GM23248 (cell line): ENCODE data around the gene ANKS6.

Source experiments
- EZH2 ChIP-seq: fragments of 200-600 bp; sonication (generic); IDR thresholded peaks from 2 replicates; pipeline ENCODE4 v1.6.1; 2018; ENCODE audit warnings: antibody characterized with exemption, mild to moderate bottlenecking; ENCODE audit not compliant: insufficient read depth, poor library complexity, severe bottlenecking
- EZH2phosphoT487 ChIP-seq: fragments of 200-600 bp; sonication (generic); IDR thresholded peaks from 2 replicates; pipeline ENCODE4 v1.6.1; 2018; ENCODE audit warnings: antibody characterized with exemption, moderate library complexity, mild to moderate bottlenecking, low read depth; ENCODE audit not compliant: insufficient read depth

DNA sequence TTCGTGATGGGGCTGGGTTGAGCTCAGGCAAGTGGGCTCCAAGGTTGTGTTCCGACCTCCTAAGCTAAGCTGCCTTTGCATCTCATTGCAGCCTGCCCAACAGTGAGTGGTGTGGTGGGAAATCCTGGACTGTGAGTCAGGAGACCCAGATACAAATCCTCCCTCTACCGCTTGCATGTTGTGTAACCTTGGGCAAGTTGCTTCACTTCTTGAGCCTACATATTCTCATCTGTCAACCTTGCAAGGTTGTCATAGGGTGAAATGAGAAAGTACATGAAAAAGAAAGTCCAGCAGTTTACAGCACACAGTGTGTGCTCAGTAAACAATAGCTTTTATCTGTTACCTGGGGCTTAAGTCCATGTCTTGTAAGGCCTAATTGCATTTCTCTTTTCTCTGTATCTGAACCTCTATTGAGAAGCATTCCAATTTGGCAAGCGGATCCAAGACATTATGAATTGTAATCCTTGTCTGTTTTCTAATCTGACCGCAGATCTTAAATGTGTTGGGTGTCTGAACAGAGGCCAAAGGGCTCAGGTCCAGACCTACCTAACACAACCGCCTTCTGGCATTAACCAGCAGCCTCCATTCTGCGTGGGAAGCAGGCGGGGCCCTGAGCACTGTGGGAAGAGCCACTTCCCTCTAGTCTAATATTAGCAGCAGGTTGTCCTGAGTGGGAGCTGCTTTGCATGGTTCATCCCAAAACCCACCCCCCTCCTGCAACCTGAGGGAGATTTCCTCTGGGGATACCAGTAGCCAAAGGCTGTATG is 9.3 kb upstream of the ANKS6 start:
- TF ChIP-seq EZH2phosphoT487 (no peak), EZH2 (no peak)
